Right atrium auricular region (tissue), 2 donors: ENCODE data around the gene TSSK6. TPM values are rescaled to one million over a fixed set of nuclear protein-coding genes. Genes with fewer than 3 reads are reported as not detected.
A peak's percentile ranks its signal among the peaks of the same experiment; 100 is the strongest.
"Not testable (repeated sequence)": the region's sequence is repeated elsewhere in the genome, so short reads cannot be mapped to it uniquely, and the experiment has no call there.

Experiments
- DNase-seq: peaks from one replicate; pipeline ENCODE4 v3.0.0-alpha.2; 2019; ENCODE audit warnings: low spot score
- H3K27ac ChIP-seq, 2 donors: fragments of 200-600 bp; sonication (generic); 1 replicate in 1 of 2; 2 replicates in 1 of 2; pipeline ENCODE4 v1.5.1; 2016 to 2019
- H3K27me3 ChIP-seq, 2 donors: fragments of 200-600 bp; sonication (generic); one replicate each; pipeline versions ENCODE4 v1.5.1 to v1.6.0; 2017 to 2019
- H3K36me3 ChIP-seq: fragments of 200-600 bp; sonication (generic); one replicate; pipeline ENCODE4 v1.5.1; 2016
- H3K4me1 ChIP-seq, 2 donors: fragments of 200-600 bp; sonication (generic); one replicate each; pipeline versions ENCODE4 v1.5.1 to v1.6.0; 2017 to 2019
- H3K4me3 ChIP-seq, 2 donors: fragments of 200-600 bp; sonication (generic); 1 replicate in 1 of 2; 2 replicates in 1 of 2; pipeline ENCODE4 v1.5.1; 2017 to 2019; ENCODE audit warnings: mild to moderate bottlenecking in 1 of 2, moderate library complexity in 1 of 2
- H3K9me3 ChIP-seq, 2 donors: fragments of 200-600 bp; sonication (generic); one replicate each; pipeline ENCODE4 v1.5.1; 2019
- total RNA-seq, 2 donors: library from RNA; depleted of rRNA; stranded (reverse); fragments of >200 nt; gene quantifications; one replicate each; pipeline ENCODE4 v1.1.0, GENCODE V29; 2016
- TF ChIP-seq, protein P1 (sequence below), 2 donors: fragments of 200-600 bp; sonication (generic); IDR thresholded peaks; one replicate each; pipeline ENCODE4 v1.5.1; 2019; ENCODE audit warnings: antibody characterized with exemption in 2 of 2

Gene TSSK6
- total RNA-seq, 2 donors from 2014 or later, result 1.2 to 1.3 TPM

GRCh38 chr19:19480688-19481087 is 34.7 kb downstream of the TSSK6 start:
- Histone ChIP-seq H3K27ac (no peak overlapping the region), H3K9me3 (no peaks in the 10 kb centered on the region), H3K27me3 (no peaks in the 10 kb centered on the region), H3K4me1 (peaks cover 0 to 23% of the 10 kb centered on the region in 2 donors), H3K36me3 (no peaks in the 10 kb centered on the region), H3K4me3 (no peak overlapping the region)
- DNase-seq, result no peak
- TF ChIP-seq, protein P1, sequence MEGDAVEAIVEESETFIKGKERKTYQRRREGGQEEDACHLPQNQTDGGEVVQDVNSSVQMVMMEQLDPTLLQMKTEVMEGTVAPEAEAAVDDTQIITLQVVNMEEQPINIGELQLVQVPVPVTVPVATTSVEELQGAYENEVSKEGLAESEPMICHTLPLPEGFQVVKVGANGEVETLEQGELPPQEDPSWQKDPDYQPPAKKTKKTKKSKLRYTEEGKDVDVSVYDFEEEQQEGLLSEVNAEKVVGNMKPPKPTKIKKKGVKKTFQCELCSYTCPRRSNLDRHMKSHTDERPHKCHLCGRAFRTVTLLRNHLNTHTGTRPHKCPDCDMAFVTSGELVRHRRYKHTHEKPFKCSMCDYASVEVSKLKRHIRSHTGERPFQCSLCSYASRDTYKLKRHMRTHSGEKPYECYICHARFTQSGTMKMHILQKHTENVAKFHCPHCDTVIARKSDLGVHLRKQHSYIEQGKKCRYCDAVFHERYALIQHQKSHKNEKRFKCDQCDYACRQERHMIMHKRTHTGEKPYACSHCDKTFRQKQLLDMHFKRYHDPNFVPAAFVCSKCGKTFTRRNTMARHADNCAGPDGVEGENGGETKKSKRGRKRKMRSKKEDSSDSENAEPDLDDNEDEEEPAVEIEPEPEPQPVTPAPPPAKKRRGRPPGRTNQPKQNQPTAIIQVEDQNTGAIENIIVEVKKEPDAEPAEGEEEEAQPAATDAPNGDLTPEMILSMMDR (IDR thresholded peaks at IDR 0.05), result no peak

DNA sequence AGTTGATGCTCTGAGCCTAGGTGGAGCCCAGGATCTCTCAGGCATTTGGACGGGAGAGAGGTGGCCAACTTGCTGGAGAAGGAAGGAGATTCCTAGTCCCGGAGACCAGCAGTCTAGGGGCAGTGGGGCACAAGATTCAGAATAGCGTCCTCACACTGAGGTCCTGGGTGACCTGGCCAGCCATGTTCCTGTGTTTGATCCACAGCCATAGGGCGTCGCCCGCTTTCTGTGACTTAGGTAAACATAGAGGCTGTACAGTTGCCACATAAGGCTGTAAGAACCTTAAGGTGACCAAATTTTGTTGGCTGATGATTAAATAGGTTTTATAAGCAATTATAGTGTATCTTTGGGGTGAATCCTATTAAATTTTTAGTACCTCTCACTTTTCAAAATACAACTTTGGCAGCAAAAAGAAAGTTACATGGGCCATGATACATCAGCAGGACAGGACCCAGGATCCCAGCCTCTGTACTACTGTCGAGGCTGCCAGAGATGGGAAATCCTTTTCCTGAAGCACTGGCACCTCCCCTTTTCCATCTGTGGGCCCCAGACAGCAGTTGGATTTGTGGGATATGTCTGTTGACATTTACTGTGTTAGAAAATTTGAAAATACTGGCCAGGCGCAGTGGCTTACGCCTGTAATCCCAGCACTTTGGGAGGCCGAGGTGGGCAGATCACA is 37.5 kb downstream of the TSSK6 start:
- H3K27me3 ChIP-seq, result no peaks in the 10 kb centered on the region
- no peak overlapping the region for H3K27ac ChIP-seq
- TF ChIP-seq, protein P1 (IDR thresholded peaks at IDR 0.05), result no peak
- H3K9me3 ChIP-seq, result no peaks in the 10 kb centered on the region
- DNase-seq, result no peak
- H3K4me1 ChIP-seq, result peaks cover 0 to 10% of the 10 kb centered on the region in 2 donors
- no peak overlapping the region for H3K4me3 ChIP-seq
- H3K36me3 ChIP-seq, result no peaks in the 10 kb centered on the region

- TF ChIP-seq, protein P1 (IDR thresholded peaks at IDR 0.05), result peak in 1 of 2 donors; percentile 49
- Histone ChIP-seq H3K4me1 (peaks cover 0 to 11% of the 10 kb centered on the region in 2 donors), H3K27ac (no peak overlapping the region), H3K27me3 (no peaks in the 10 kb centered on the region), H3K9me3 (no peaks in the 10 kb centered on the region), H3K4me3 (no peak overlapping the region), H3K36me3 (no peaks in the 10 kb centered on the region)
- no peak for DNase-seq
Measured at GRCh38 chr19:19475849-19476828, 39.2 kb downstream of the TSSK6 start.

DNA sequence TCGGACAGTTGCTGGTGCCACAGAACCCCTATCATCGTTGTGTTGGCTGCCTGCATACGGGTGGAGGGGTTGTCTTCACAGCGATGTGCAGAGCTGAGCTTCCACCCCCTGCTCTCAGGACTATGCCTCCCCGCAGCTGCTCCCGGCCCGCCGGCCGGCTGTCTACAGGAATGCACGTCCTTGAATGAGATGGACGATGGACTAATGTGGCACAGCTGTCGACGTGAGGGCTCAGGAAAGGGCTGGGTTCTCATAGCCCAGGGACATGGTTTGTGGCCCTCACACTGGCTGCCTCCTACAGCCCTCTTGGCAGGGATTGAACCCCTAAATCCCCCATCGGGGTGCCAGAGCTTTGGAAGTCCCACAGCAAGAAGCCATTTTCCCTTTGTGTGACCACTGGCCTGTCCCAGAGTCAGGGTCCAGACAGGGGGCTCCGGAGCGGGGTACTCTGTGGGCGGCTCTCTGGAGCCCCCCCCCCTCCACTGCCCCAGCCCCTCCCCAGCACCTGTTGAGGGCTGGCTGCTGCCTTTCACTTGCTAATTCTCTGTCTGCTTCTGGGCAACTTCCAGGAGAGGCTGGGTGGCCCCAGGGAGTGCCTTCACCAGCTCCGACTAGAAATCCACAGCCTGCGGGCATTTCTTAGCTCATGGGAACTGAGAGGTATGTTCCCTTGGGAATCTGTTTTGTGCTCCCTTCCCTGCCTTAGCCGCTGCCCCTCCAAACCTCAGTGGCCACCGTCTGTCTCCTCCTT is 40.2 kb downstream of the TSSK6 start:
- no peak overlapping the region for H3K27ac ChIP-seq
- no peak overlapping the region for H3K4me3 ChIP-seq
- DNase-seq, result no peak
- peaks cover 0 to 11% of the 10 kb centered on the region in 2 donors for H3K4me1 ChIP-seq
- no peaks in the 10 kb centered on the region for H3K9me3 ChIP-seq
- H3K27me3 ChIP-seq, result no peaks in the 10 kb centered on the region
- TF ChIP-seq, protein P1 (IDR thresholded peaks at IDR 0.05), result no peak
- no peaks in the 10 kb centered on the region for H3K36me3 ChIP-seq

DNA sequence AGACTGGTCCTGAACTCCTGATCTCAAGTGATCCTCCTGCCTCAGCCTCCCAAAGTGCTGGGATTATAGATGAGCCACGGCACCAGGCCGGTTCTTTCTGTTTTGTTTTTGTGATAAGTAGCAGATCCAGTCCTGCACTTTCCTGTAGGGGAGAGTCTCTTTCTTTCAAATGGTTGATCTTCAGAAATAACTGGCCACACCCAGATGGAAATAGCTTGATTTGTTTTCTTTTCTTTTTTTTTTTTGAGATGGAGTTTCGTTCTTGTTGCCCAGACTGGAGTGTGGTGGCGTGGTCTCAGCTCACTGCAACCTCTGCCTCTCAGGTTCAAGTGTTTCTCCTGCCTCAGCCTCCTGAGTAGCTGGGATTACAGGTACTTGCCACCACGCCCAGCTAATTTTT is 43.2 kb downstream of the TSSK6 start:
- Histone ChIP-seq H3K4me1 (peaks cover 0 to 11% of the 10 kb centered on the region in 2 donors), H3K9me3 (peaks cover 11 to 21% of the 10 kb centered on the region in 2 donors)
- not testable (repeated sequence) for DNase-seq, H3K27me3 ChIP-seq, H3K4me3 ChIP-seq, H3K27ac ChIP-seq, H3K36me3 ChIP-seq
